Natural killer cell (primary cell): ENCODE data around the gene NIFK. TPM values are rescaled to one million over a fixed set of nuclear protein-coding genes. Genes with fewer than 3 reads are reported as not detected.
"Not testable (repeated sequence)": the region's sequence is repeated elsewhere in the genome, so short reads cannot be mapped to it uniquely, and the experiment has no call there.

ENCODE experiments used
- ATAC-seq, 3 donors: fragments of 150-1000 bp in 2 of 3; fragments of 200-7000 bp in 1 of 3; cut with Tn5 transposase; 1 replicate in 1 of 3; 2 replicates in 2 of 3; pipeline ENCODE4 v1.10.0; 2021; ENCODE audit warnings: mild to moderate bottlenecking in 2 of 3, moderate library complexity in 2 of 3
- DNase-seq, 2 donors: peaks; one replicate each; pipeline versions ENCODE4 v3.0.0 to v3.0.0-alpha.2; 2013 to 2021; ENCODE audit warnings: mixed read lengths in 1 of 2
- H3K27ac ChIP-seq: one replicate; pipeline ENCODE4 v1.5.1; 2013; ENCODE audit warnings: mild to moderate bottlenecking, low read length
- H3K27me3 ChIP-seq: one replicate; pipeline ENCODE4 v1.6.1; 2013; ENCODE audit warnings: low read length; ENCODE audit not compliant: control insufficient read depth, insufficient read depth
- H3K36me3 ChIP-seq: one replicate; pipeline ENCODE4 v1.6.1; 2013; ENCODE audit warnings: low read length; ENCODE audit not compliant: control insufficient read depth, insufficient read depth
- H3K4me1 ChIP-seq: one replicate; pipeline ENCODE4 v1.6.1; 2013; ENCODE audit warnings: low read length; ENCODE audit not compliant: control insufficient read depth, insufficient read depth
- H3K4me3 ChIP-seq: one replicate; pipeline ENCODE4 v1.5.1; 2013; ENCODE audit warnings: low read length
- H3K9me3 ChIP-seq: one replicate; pipeline ENCODE4 v1.6.1; 2013; ENCODE audit warnings: low read length; ENCODE audit not compliant: control insufficient read depth, insufficient read depth
- H3K27ac Mint-ChIP-seq, 2 donors: one replicate each; pipeline ENCODE4 v1.8.0; 2022; ENCODE audit warnings: mild to moderate bottlenecking in 2 of 2, mixed read lengths in 2 of 2, moderate library complexity in 1 of 2
- H3K27me3 Mint-ChIP-seq, 2 donors: one replicate each; pipeline ENCODE4 v1.8.0; 2022; ENCODE audit warnings: low read depth in 2 of 2, mixed read lengths in 2 of 2
- H3K36me3 Mint-ChIP-seq: one replicate; pipeline ENCODE4 v1.8.0; 2022; ENCODE audit warnings: mixed read lengths
- H3K4me1 Mint-ChIP-seq, 2 donors: one replicate each; pipeline ENCODE4 v1.8.0; 2022; ENCODE audit warnings: mixed read lengths in 2 of 2
- H3K4me3 Mint-ChIP-seq: one replicate; pipeline ENCODE4 v1.8.0; 2022; ENCODE audit warnings: mild to moderate bottlenecking, moderate library complexity, mixed read lengths
- H3K9me3 Mint-ChIP-seq, 2 donors: one replicate each; pipeline ENCODE4 v1.8.0; 2022; ENCODE audit warnings: mixed read lengths in 2 of 2
- CTCF ChIP-seq: fragments of 200-600 bp; IDR thresholded peaks from one replicate; pipeline ENCODE4 v1.8.0; 2022; ENCODE audit warnings: antibody characterized with exemption
- WGBS: methylation state at CpG from one replicate; pipeline ENCODE4 v1.1.7; 2013; ENCODE audit warnings: missing lambda C conversion rate; ENCODE audit not compliant: insufficient coverage; 5-methylcytosine and 5-hydroxymethylcytosine counted together
- intact Hi-C: fragments of 100-400 bp; cut with micrococcal nuclease; formaldehyde crosslinking; loops from one replicate; pipeline ENCODE4 v1.14.2; 2022
- total RNA-seq, 4 donors: library from RNA; stranded (reverse); fragments of 120-200 nt in 1 of 4; gene quantifications; one replicate each; pipeline versions ENCODE4 v1.2.3 to v1.2.4, GENCODE V29; 2013 to 2022

NIFK gene
- total RNA-seq, 3 donors from 2014 or later (not counting 1 experiment from before 2014, with no cell fraction given), result 32.7 to 37.7 (median 33.5) TPM

GRCh38 chr2:121707344-121707919, 29.2 kb downstream of the NIFK start:
- Histone ChIP-seq H3K36me3 (no peaks in the 10 kb centered on the region), H3K4me3 (no peak overlapping the region), H3K9me3 (no peaks in the 10 kb centered on the region), H3K27me3 (no peaks in the 10 kb centered on the region), H3K27ac (no peak overlapping the region), H3K4me1 (no peaks in the 10 kb centered on the region)
- intact Hi-C loops, result no loop called here
- 60% methylated on average over 9 of the region's 9 CpGs for WGBS
- Mint-ChIP-seq H3K4me3 (no peak overlapping the region), H3K27ac (no peak overlapping the region), H3K36me3 (no peaks in the 10 kb centered on the region), H3K9me3 (no peaks in the 10 kb centered on the region), H3K4me1 (no peaks in the 10 kb centered on the region), H3K27me3 (no peaks in the 10 kb centered on the region)
- no peak for ATAC-seq
- no peak for TF ChIP-seq CTCF
- no peak for DNase-seq

- DNase-seq (no peak), ATAC-seq (no peak)
- Histone ChIP-seq H3K36me3 (no peaks in the 10 kb centered on the region), H3K27me3 (no peaks in the 10 kb centered on the region), H3K27ac (no peak overlapping the region), H3K9me3 (no peaks in the 10 kb centered on the region), H3K4me3 (no peak overlapping the region), H3K4me1 (peaks cover 4% of the 10 kb centered on the region)
- H3K4me3 Mint-ChIP-seq, result no peak overlapping the region
- no peak for TF ChIP-seq CTCF
- intact Hi-C loops, result no loop called here
- H3K27ac Mint-ChIP-seq, result no peak overlapping the region
- no peaks in the 10 kb centered on the region for H3K36me3 Mint-ChIP-seq
- H3K9me3 Mint-ChIP-seq, result no peaks in the 10 kb centered on the region
- H3K27me3 Mint-ChIP-seq, result no peaks in the 10 kb centered on the region
- peaks cover 9% of the 10 kb centered on the region in 2 donors for H3K4me1 Mint-ChIP-seq
- WGBS, result 86% methylated on average over 3 of the region's 4 CpGs
These were observed 30.7 kb downstream of the NIFK start for GRCh38 chr2:121705958-121706357.

GRCh38 chr2:121705390-121705789, 31.3 kb downstream of the NIFK start:
- 81% methylated on average over 8 of the region's 8 CpGs for WGBS
- DNase-seq (no peak), ATAC-seq (no peak)
- TF ChIP-seq CTCF, result no peak
- H3K36me3 Mint-ChIP-seq, result no peaks in the 10 kb centered on the region
- no peak overlapping the region for H3K27ac Mint-ChIP-seq
- Histone ChIP-seq H3K4me3 (no peak overlapping the region), H3K27me3 (no peaks in the 10 kb centered on the region), H3K27ac (no peak overlapping the region), H3K9me3 (no peaks in the 10 kb centered on the region), H3K4me1 (peaks cover 9% of the 10 kb centered on the region), H3K36me3 (no peaks in the 10 kb centered on the region)
- H3K4me3 Mint-ChIP-seq, result no peak overlapping the region
- H3K4me1 Mint-ChIP-seq, result peaks cover 14 to 15% of the 10 kb centered on the region in 2 donors
- H3K9me3 Mint-ChIP-seq, result no peaks in the 10 kb centered on the region
- intact Hi-C loops, result no loop called here
- H3K27me3 Mint-ChIP-seq, result no peaks in the 10 kb centered on the region

GRCh38 chr2:121701761-121702160, 34.9 kb downstream of the NIFK start:
- ATAC-seq, H3K9me3 Mint-ChIP-seq, H3K36me3 ChIP-seq, DNase-seq, H3K27me3 ChIP-seq, intact Hi-C loops, H3K4me3 ChIP-seq, H3K27me3 Mint-ChIP-seq, H3K36me3 Mint-ChIP-seq, H3K27ac ChIP-seq, H3K9me3 ChIP-seq: not testable (repeated sequence)
- peaks cover 29% of the 10 kb centered on the region for H3K4me1 ChIP-seq
- H3K4me1 Mint-ChIP-seq, result peaks cover 37 to 39% of the 10 kb centered on the region in 2 donors
- peak overlapping the region; percentile 53 for H3K4me3 Mint-ChIP-seq
- peak overlapping the region; percentile 97 for H3K27ac Mint-ChIP-seq
